Lower leg skin (tissue), 4 donors: ENCODE data around the gene SCN4B. TPM values are rescaled to one million over a fixed set of nuclear protein-coding genes. Genes with fewer than 3 reads are reported as not detected.
A peak's percentile ranks its signal among the peaks of the same experiment; 100 is the strongest.

Experiments used
- DNase-seq, 2 donors: peaks; one replicate each; pipeline ENCODE4 v3.0.0-alpha.2; 2019; ENCODE audit warnings: low spot score in 2 of 2
- H3K4me3 ChIP-seq: fragments of 200-600 bp; sonication (generic); 2 replicates; pipeline ENCODE4 v1.5.1; 2017; ENCODE audit warnings: mild to moderate bottlenecking, low read depth; ENCODE audit not compliant: poor library complexity, severe bottlenecking
- POLR2A ChIP-seq, 2 donors: fragments of 450-650 bp; IDR thresholded peaks; one replicate each; pipeline ENCODE4 v1.6.1; 2016 to 2017; ENCODE audit warnings: antibody characterized with exemption in 2 of 2, mild to moderate bottlenecking in 1 of 2, moderate library complexity in 1 of 2
- WGBS, 2 donors: methylation state at CpG; one replicate each; pipeline ENCODE4 v1.1.5; 2018; 5-methylcytosine and 5-hydroxymethylcytosine counted together
- intact Hi-C: fragments of 100-400 bp; cut with DNase I; formaldehyde crosslinking; loops from one replicate; pipeline ENCODE4 v1.15.0; 2023; ENCODE audit warnings: low total_unique reads
- total RNA-seq, 4 donors: library from RNA; depleted of rRNA; stranded (reverse); fragments of >200 nt; gene quantifications; one replicate each; pipeline ENCODE4 v1.1.0, GENCODE V29; 2016
- TF ChIP-seq, protein P1 (sequence below), 3 donors: fragments of 450-650 bp; IDR thresholded peaks; one replicate each; pipeline ENCODE4 v1.5.1; 2016; ENCODE audit warnings: antibody characterized with exemption in 3 of 3, mild to moderate bottlenecking in 3 of 3, moderate library complexity in 2 of 3

The SCN4B gene
- total RNA-seq, 4 donors from 2014 or later: 0.25 to 4.0 (median 1.9) TPM

DNA sequence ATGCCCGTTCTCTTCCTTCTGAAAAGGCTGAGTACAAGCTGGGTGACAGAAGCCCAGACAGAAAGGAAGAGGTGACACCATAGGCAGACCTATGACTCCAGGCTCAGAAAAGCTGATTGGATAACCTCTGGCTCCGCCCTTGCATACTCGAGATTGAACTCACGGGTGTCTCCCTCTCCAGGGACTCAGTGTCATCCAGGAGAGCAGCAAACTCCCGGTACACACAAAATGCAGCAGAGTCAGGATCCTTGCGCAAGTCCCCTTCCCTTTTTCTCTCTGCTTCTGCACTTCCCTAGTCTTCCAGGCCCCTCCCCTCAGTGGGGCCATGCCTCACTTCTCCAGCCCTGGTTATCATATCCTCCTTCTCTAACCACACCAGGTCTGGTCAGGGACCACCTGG lies 9.8 kb downstream of the SCN4B start:
- TF ChIP-seq, protein P1, sequence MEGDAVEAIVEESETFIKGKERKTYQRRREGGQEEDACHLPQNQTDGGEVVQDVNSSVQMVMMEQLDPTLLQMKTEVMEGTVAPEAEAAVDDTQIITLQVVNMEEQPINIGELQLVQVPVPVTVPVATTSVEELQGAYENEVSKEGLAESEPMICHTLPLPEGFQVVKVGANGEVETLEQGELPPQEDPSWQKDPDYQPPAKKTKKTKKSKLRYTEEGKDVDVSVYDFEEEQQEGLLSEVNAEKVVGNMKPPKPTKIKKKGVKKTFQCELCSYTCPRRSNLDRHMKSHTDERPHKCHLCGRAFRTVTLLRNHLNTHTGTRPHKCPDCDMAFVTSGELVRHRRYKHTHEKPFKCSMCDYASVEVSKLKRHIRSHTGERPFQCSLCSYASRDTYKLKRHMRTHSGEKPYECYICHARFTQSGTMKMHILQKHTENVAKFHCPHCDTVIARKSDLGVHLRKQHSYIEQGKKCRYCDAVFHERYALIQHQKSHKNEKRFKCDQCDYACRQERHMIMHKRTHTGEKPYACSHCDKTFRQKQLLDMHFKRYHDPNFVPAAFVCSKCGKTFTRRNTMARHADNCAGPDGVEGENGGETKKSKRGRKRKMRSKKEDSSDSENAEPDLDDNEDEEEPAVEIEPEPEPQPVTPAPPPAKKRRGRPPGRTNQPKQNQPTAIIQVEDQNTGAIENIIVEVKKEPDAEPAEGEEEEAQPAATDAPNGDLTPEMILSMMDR (IDR thresholded peaks at IDR 0.05): no peak
- no peak for TF ChIP-seq POLR2A (IDR thresholded peaks at IDR 0.05)
- no peak overlapping the region for H3K4me3 ChIP-seq
- 46 to 52% methylated on average over 6 of the region's 6 CpGs for WGBS, 2 donors
- peak in 1 of 2 donors; percentile 32 for DNase-seq
- intact Hi-C loops: no loop called here

DNA sequence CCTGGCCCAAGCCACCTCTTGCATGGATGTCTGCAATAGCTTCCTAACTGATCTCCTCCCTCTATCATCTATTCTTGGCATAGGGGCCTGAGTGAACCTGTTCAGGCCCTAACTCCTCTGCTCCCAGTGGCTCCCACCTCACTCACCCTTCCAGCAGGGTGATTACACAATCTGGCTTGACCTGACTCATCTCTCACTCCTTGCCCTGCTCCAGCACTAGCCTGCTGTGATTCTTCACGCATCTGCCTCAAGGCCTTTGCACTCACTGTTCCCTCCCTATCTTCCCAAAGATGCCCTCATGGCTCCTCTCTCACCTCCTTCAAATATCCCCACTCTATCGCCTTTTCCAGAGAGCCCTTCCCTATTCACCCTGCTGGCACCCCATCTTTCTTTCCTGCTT lies 10.5 kb downstream of the SCN4B start:
- H3K4me3 ChIP-seq: no peak overlapping the region
- intact Hi-C loops: no loop called here
- 43 to 51% methylated on average over 2 of the region's 2 CpGs for WGBS, 2 donors
- TF ChIP-seq, protein P1 (IDR thresholded peaks at IDR 0.05): no peak
- TF ChIP-seq POLR2A (IDR thresholded peaks at IDR 0.05): no peak
- no peak for DNase-seq

DNA sequence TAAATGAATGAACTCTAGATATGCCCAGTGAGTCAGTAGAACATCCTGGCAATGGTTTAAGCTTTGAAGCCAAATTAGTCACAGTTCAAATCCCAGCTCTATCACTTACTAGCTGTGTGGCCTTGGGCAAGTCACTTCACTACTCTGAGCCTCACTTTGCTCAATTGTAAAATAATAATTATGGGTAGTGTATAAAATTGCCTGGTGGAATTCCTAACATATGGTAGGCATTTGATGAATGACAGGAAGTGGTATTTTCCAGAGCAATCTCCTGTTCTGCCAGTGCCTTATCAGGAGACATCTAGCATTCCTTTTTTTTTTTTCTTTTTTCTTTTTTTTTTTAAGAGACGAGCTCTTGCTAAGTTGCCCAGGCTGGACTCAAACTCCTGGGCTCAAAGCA lies 13.0 kb downstream of the SCN4B start:
- H3K4me3 ChIP-seq: no peak overlapping the region
- intact Hi-C loops: no loop called here
- 20 to 33% methylated on average over 1 of the region's 1 CpG for WGBS, 2 donors
- TF ChIP-seq, protein P1 (IDR thresholded peaks at IDR 0.05): no peak
- TF ChIP-seq POLR2A (IDR thresholded peaks at IDR 0.05): no peak
- DNase-seq: no peak

DNA sequence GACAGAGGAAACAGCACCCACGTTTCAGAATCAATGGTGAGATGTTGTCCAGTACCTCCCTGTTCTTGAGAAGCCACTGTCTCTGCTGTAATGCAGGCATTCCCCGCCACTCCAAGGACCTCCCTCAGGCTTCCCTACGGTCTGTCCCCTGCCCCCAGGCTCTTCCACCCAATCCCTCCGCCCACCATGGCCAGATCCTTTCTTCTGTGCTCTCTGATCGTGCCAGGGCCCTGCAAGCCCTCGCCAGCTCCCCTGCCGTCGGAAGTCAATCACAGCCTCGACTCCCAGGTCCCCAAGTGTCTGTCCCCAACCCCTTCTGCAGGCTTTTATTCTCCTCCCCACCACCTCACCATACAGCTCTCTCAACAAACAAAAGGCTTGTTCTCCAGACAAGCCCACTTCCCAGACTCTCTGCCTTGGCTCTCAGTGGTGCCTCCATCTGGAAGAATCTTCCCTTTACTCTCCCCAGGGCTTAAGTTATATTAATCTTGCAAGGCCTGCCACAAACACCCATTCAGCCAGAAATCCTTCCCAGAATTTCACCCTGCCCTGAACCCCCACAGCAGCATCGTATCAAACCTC lies 13.7 kb downstream of the SCN4B start:
- no peak overlapping the region for H3K4me3 ChIP-seq
- no peak for TF ChIP-seq POLR2A (IDR thresholded peaks at IDR 0.05)
- TF ChIP-seq, protein P1 (IDR thresholded peaks at IDR 0.05): no peak
- intact Hi-C loops: no loop called here
- 68 to 69% methylated on average over 10 of the region's 10 CpGs for WGBS, 2 donors
- no peak for DNase-seq

DNA sequence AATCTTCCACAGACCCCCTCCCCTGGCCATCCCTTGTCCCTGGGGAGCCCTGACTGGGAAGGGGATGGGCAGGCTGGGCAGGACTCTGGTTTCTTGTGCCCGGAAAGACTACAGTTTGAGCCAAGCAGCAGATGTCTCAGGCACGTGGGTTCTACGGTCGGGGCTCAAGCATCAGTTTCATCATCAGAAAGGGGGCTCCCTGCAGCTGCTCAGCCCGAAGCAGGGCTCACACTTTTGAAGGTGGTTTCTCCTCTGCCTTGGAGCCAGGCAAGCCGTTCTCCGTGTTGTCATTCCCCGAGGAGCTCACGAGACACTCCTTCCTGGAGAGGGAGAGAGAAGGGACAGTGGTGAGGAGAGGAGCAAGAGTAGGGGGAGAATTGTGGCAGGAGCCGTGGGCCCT lies 15.8 kb downstream of the SCN4B start:
- DNase-seq: no peak
- no peak overlapping the region for H3K4me3 ChIP-seq
- 71 to 85% methylated on average over 10 of the region's 10 CpGs for WGBS, 2 donors
- intact Hi-C loops: no loop called here
- TF ChIP-seq, protein P1 (IDR thresholded peaks at IDR 0.05): no peak
- TF ChIP-seq POLR2A (IDR thresholded peaks at IDR 0.05): no peak

DNA sequence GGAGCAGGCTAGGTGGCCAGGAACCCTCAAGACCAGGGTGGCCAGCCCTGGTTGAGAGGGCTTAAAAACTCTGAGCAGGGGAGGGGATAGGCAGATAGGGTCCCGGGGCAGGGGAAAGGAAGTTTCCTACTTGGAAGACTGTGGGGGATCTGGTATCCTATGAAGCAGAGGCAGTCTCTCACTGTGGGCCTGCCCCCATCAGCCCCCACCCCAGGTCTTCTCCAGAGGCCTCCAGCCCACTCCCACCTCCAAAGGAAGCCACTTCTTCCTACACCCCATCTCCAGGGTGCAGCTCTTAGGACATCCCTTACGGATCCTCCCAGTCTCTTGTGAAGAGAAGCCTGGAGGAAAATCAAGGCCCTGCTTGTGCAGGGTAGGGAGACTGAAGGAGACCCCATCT lies 16.3 kb downstream of the SCN4B start:
- WGBS, 2 donors: 76 to 96% methylated on average over 2 of the region's 2 CpGs
- DNase-seq: no peak
- intact Hi-C loops: no loop called here
- H3K4me3 ChIP-seq: no peak overlapping the region
- TF ChIP-seq, protein P1 (IDR thresholded peaks at IDR 0.05): no peak
- TF ChIP-seq POLR2A (IDR thresholded peaks at IDR 0.05): no peak
